ENCODE data around the gene BET1L.
"Not testable (repeated sequence)": the region's sequence is repeated elsewhere in the genome, so short reads cannot be mapped to it uniquely, and the experiment has no call there.

The BET1L gene

GRCh38 chr11:230431-230830, 23.2 kb upstream of the BET1L start:
- in situ Hi-C loops (cut with MboI; ENCODE audit: low sequenced_read_pairs): no loop called here

DNA sequence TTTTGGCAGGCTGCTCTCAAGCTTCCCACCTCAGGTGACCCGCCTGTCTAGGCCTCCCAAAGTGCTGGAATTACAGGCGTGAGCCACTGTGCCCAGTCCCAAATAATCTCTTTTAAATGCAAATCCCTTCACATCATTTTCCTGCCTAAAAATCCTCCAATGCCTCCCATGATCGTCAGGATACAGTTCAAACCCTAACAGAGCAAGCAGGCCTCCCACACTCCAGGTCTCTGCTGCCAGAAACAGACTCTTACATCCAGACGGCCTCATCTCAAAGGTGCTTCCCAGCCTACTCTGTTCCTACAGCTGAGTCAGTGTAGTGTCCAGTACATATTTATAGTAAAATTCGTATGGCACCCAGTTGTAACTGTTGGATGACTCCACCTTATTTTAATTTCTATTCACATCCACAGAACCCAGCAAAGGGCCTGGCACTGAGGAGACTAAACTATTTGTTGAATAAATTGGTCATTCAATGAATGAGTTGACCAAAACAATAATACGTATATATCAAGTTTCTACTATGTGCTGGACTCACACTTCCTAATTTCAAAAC, 20.7 kb upstream of the BET1L start:
- in situ Hi-C loops (cut with MboI; ENCODE audit: low sequenced_read_pairs): no loop called here

DNA sequence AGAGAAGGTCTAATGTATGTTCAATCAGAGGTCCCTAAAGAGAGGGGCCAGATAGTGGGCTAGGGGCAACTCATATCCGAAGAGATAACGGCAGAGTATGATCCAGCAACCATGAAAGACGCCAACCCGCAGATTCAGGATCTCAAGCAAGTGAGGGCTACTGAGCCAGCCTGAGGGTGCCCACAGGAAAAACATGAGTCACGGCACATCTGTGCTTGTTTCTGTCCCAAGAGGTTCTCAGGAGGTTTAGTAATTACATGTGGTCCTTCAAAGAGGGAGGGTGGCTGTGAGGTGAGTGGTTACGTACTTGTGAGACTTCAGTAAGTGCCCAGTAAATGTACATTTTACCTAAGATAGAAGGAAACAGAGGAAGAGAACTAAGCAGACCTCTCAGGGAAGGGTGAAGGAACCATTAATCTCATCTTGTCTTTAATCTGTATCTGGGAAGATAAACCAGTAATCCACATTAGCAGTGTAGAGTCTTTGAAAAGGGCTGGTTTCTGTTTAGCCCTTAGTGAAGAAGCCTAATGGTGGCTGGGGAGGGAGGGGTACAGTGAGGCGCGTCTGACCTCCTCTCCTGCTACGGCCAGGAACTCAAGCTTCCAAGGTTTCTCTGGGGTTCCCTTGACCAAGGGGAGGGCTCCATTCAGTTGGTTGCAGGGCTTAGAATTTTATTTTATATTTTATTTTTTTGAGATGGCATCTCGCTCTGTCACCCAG, 18.7 kb upstream of the BET1L start:
- in situ Hi-C loops (cut with MboI; ENCODE audit: low sequenced_read_pairs): no loop called here

DNA sequence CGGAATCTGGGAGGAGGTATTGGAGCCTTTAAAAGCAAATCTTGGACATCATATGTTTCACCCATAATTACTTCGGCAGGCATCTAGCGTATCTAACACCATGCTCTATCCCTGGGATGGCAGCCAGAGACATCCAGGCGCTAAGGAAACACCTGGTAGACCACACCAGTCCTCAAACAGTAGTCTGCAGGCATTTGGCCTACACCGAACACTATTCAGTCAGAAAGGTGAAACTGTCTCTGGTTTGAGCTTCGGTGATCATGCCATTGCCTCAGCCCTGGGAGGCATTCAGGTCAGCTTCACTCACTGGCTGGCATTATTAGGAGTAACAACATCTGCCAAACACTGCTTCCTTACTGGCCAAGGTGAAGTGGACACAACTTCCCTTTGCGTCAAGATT, 17.2 kb upstream of the BET1L start:
- in situ Hi-C loops (cut with MboI; ENCODE audit: low sequenced_read_pairs): no loop called here

DNA sequence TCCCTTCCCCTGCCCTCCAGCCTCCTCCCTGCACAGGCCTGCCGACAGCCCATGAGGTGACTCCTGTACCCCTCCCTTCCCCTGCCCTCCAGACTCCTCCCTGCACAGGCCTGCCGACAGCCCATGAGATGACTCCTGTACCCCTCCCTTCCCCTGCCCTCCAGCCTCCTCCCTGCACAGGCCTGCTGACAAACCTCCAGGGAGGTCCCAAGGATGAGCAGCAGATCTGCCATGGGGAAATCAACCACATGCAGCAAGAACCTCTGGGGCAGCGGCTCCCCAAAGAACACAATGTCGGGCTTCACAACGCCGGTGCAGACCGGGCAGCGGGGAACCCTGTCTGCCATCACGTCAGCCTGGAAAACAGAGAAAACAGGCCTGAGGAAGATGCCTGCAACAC, 16.7 kb upstream of the BET1L start:
- in situ Hi-C loops (cut with MboI; ENCODE audit: low sequenced_read_pairs): no loop called here

DNA sequence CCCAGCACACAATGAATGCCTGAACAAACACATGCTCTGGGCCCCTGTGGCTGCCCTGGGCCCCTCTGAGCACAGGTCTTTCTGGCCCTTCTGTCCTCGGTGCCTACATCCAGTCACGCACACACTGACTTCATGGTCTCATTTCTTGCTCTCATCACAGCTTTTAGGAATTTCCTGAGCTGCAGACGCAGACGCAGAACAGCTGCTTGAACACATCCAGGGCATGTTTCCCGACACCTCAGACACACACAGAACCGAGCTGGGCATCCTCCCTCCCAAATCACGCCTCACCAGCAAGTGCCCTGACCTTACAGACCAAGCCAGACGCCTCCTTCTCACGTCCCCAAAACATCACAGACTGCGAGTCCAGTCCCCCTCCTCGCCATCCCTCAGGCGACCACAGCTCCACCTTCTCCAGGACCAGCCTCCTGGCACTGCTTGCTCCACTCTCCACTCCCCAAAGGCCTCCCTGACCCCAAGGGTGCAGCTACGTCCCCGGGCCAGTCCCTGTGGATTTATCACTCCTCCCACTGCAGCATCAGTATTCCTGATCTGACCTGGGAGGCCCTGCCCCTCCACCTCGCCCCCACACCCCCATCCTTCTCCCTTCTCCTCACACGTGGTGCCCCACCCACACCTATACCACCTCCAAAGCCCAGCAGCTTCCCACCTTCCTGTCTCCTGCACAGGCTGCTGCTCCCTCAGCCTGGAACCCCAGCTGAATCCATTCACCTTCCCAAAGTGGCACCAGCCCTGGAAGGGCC, 16.0 kb upstream of the BET1L start:
- in situ Hi-C loops (cut with MboI; ENCODE audit: low sequenced_read_pairs): no loop called here

- in situ Hi-C loops (cut with MboI; ENCODE audit: low sequenced_read_pairs): no loop called here
Observed at GRCh38 chr11:221998-222789, 15.0 kb upstream of the BET1L start.

- in situ Hi-C loops (cut with MboI; ENCODE audit: low sequenced_read_pairs): no loop called here
Observed at GRCh38 chr11:221539-221938, 14.3 kb upstream of the BET1L start.

DNA sequence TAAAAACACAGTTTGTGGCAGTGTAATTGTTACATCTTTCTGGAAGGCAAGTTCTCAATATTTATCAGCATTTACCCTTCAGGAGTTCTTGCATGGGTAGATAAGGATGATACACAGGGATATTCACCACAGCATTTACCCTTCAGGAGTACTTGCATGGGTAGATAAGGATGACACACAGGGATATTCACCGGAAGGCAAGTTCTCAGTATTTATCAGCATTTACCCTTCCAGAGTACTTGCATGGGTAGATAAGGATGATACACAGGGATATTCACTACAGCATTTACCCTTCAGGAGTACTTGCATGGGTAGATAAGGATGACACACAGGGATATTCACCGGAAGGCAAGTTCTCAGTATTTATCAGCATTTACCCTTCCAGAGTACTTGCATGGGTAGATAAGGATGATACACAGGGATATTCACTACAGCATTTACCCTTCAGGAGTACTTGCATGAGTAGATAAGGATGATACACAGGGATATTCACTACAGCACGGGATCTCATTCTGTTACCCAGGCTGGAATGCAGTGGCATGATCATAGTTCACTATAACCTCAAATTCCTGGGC, 13.5 kb upstream of the BET1L start:
- in situ Hi-C loops (cut with MboI; ENCODE audit: low sequenced_read_pairs): not testable (repeated sequence)

- in situ Hi-C loops (cut with MboI; ENCODE audit: low sequenced_read_pairs): no loop called here
Observed at GRCh38 chr11:218815-219593, 11.8 kb upstream of the BET1L start.

GRCh38 chr11:217704-218103, 10.5 kb upstream of the BET1L start:
- in situ Hi-C loops (cut with MboI; ENCODE audit: low sequenced_read_pairs): no loop called here

GRCh38 chr11:216081-216974, 9.1 kb upstream of the BET1L start:
- in situ Hi-C loops (cut with MboI; ENCODE audit: low sequenced_read_pairs): no loop called here

DNA sequence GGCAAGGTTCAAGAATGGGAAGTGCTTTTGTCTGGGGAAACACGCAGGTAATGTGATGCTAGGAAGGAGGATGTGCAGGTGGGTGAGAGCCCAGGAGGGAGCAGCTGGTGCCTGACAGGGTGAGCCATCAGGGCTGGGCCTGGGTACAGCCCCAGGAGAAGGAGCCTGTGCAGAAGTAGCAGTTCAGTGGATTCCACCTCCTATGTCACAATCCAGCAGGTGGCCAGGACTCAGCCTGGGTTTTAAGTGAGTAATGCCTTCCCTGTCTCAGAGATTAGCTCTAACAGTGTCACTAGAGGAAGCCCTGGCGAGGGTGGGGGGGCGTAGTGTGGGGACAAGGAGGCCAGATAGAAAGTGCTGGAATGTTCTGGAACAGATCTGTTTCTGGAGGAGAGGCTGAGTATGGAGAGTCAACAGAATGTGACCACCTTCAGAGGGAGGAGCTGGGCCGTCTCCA, 8.4 kb upstream of the BET1L start:
- in situ Hi-C loops (cut with MboI; ENCODE audit: low sequenced_read_pairs): no loop called here

- in situ Hi-C loops (cut with MboI; ENCODE audit: low sequenced_read_pairs): no loop called here
Observed at GRCh38 chr11:214083-214482, 6.9 kb upstream of the BET1L start.

GRCh38 chr11:213111-213510, 5.9 kb upstream of the BET1L start:
- in situ Hi-C loops (cut with MboI; ENCODE audit: low sequenced_read_pairs): no loop called here

DNA sequence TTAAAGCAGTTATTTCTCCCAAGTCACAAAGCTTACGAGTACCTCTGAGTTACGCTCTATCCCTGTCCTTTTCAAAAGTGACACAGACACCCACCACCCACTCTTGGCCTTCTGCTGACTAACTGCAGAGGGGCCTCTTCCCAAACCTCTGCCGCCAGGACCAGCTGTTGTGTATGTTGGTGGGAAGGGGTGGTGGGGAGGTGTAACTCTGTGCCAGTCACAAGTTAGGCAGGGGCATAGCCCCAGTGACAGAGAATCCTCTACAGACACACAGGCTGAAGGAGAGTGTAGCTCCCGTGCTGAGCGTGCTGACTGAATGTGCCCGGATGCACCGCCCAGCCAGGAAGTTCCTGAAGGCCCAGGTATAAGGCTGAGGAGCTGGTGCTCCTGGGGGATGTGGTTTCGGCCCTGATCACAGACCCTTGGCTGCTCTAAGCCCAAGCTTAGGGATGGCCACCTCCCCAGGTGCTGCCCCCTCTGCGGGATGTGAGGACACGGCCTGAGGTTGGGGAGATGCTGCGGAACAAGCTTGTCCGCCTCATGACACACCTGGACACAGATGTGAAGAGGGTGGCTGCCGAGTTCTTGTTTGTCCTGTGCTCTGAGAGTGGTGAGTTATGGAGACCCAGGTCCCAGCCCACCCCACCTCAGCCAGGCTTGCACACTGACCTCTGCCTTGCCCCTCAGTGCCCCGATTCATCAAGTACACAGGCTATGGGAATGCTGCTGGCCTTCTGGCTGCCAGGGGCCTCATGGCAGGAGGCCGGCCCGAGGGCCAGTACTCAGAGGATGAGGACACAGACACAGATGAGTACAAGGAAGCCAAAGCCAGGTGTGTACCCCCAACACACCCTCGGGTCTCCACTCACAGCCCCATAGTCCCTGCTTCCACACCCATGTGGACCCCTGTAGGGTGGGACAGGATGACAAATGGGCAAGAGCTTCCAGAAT, 5.2 kb upstream of the BET1L start:
- in situ Hi-C loops (cut with MboI; ENCODE audit: low sequenced_read_pairs): no loop called here

- in situ Hi-C loops (cut with MboI; ENCODE audit: low sequenced_read_pairs): no loop called here
Observed at GRCh38 chr11:211741-212140, 4.5 kb upstream of the BET1L start.

- in situ Hi-C loops (cut with MboI; ENCODE audit: low sequenced_read_pairs): no loop called here
Observed at GRCh38 chr11:211295-211694, 4.1 kb upstream of the BET1L start.
